ENCODE results near the gene IMPG1. TPM values are rescaled to one million over a fixed set of nuclear protein-coding genes. Genes with fewer than 3 reads are reported as not detected.

The IMPG1 gene
- total RNA-seq, 1 experiment from 2014 or later: not detected

DNA sequence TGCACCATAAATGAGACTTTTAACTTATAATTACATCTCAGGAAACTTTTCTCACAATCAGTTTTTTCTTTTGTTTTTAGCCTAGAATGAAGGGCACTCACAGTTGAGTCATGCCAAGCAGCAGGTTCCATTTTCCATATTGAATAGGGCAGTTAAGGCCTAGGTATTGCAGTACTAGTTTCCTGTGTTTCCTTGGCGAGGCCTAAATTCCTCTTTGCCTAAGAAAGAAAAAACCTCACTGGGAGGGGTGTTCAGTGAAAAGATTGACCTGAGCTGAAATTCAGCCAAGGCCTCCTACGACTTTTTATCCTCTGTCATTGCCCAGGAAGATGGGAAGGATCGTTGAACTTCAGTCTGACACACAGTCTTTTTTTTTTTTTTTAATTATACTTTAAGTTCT is 85.5 kb downstream of the IMPG1 start:
- Histone ChIP-seq H3K36me3 (no peaks in the 10 kb centered on the region), H3K9me3 (no peaks in the 10 kb centered on the region), H3K27me3 (no peaks in the 10 kb centered on the region), H3K4me3 (no peak overlapping the region)
- no peak for DNase-seq

DNA sequence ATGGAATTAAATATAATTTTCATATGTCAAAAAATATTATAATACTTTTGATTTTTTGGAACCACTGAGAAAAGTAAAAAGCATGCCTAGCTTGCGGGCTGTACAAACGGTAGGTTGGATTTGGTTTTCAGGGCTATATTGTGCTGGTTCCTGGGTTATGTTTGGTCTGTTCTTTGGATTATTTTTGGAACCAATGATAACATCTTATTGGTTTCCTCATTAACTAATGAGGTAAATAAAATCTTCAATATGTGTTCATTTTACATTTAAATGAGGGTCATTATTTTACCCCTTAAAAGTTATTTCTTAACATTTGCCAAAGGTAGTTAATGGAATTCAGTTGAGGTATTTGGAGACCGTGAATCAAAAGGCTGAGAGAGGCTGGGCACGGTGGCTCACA is 96.6 kb downstream of the IMPG1 start:
- Histone ChIP-seq H3K36me3 (no peaks in the 10 kb centered on the region), H3K9me3 (no peaks in the 10 kb centered on the region)
- no peak for DNase-seq

DNA sequence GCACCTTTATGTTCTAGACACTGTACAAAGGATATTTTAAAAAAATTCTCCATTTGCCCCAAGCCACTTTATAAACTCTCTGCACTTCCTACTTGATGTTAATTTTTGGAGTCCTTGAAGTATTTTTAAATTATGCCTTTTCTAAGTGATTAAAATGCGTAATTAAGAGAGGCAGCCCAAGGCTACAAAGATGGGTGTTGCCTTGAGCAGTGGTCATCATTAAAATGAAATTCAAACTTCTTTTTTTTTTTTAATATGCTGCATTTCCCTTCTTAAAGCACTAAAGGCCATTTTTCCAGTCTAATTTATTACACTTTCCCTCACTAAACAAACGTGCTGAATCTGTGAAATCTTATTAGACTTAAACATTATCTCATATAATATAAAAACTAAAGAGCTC is 102.4 kb downstream of the IMPG1 start:
- Histone ChIP-seq H3K9me3 (no peaks in the 10 kb centered on the region), H3K4me3 (no peak overlapping the region), H3K27me3 (no peaks in the 10 kb centered on the region), H3K36me3 (no peaks in the 10 kb centered on the region)
- DNase-seq: no peak

More for the DNA sequence above, 96.6 kb downstream of the IMPG1 start:
- H3K4me3 ChIP-seq: no peak overlapping the region
- no peaks in the 10 kb centered on the region for H3K27me3 ChIP-seq

DNA sequence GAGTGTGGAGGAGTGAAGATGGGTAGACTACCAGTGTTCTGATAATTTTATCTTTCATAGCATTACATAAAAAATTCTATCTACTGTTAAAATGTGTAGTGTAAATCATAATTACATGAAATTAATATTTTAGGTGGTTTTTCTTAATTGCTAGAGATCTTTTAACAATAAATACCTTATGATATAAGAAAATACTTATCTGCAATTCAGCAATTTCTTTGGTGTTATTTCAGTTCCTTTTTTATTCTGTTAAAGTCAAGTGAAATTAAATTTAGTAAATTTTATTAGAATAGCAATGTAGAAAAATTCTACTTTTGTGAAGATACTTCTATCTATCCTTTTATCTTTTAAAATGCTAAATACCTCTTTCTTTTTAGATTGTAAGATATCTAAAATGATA is 104.3 kb downstream of the IMPG1 start:
- no peaks in the 10 kb centered on the region for H3K27me3 ChIP-seq
- no peak for DNase-seq
- no peak overlapping the region for H3K4me3 ChIP-seq
- H3K36me3 ChIP-seq: no peaks in the 10 kb centered on the region
- no peaks in the 10 kb centered on the region for H3K9me3 ChIP-seq

DNA sequence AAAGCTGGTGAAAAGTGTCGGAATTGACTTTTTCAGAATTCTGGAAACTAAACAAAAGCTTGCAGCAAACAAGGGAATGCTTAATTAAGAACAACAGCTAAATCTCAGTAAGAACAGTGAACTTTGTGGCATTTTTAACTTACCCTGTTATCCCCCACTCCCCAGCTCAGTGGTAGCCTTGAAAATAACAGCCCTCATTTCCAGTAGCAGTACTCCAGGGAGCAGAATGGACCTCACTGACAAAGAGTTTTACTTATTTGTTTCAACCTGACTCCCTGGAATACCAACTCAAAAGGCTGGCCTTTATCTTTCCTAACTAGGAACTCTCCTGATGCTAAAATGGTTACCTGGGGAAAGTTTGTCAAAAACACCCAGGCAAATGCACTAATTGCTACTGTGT is 108.9 kb downstream of the IMPG1 start:
- no peaks in the 10 kb centered on the region for H3K27me3 ChIP-seq
- no peak for DNase-seq
- no peaks in the 10 kb centered on the region for H3K9me3 ChIP-seq
- no peak overlapping the region for H3K4me3 ChIP-seq
- no peaks in the 10 kb centered on the region for H3K36me3 ChIP-seq

DNA sequence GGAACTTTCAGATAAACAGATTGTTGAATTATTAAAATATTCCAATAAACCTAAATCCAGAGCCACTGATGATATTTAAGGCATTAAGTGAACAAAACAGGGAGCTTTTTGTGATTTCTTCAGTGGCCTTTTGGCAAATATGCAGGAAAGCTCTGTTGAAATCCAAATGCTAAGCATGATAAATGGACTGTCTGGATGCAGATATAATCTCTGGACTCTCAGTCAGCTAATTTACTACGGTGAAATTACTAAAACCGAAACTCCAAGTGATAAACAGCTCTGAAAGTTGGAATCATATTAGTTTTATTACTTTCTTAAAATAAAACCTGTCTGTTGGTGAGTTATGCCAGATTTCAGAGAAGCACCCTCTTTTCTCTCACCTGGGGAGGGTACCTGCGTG is 120.3 kb downstream of the IMPG1 start:
- Histone ChIP-seq H3K36me3 (no peaks in the 10 kb centered on the region), H3K4me3 (no peak overlapping the region), H3K9me3 (no peaks in the 10 kb centered on the region), H3K27me3 (no peaks in the 10 kb centered on the region)
- no peak for DNase-seq

DNA sequence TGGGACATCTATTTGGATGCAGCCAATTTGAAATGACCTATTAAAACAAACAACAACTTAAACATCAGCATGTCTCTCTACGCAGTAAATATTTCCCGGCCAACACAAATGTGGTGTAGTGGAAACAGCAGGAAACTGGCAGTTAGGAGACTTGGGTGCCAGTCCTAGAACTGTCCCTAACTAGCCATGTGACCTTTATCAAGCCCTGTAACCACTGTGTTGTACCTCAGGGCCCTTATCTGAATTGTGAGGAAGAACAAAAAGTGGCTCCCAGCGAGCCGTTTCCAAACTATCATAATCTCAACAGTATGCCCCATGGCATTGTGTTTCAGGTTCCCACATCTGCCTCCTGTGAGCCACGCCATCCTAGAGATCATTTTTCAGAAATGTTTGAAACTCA is 124.5 kb downstream of the IMPG1 start:
- Histone ChIP-seq H3K9me3 (no peaks in the 10 kb centered on the region), H3K36me3 (no peaks in the 10 kb centered on the region), H3K4me3 (no peak overlapping the region), H3K27me3 (no peaks in the 10 kb centered on the region)
- no peak for DNase-seq

DNA sequence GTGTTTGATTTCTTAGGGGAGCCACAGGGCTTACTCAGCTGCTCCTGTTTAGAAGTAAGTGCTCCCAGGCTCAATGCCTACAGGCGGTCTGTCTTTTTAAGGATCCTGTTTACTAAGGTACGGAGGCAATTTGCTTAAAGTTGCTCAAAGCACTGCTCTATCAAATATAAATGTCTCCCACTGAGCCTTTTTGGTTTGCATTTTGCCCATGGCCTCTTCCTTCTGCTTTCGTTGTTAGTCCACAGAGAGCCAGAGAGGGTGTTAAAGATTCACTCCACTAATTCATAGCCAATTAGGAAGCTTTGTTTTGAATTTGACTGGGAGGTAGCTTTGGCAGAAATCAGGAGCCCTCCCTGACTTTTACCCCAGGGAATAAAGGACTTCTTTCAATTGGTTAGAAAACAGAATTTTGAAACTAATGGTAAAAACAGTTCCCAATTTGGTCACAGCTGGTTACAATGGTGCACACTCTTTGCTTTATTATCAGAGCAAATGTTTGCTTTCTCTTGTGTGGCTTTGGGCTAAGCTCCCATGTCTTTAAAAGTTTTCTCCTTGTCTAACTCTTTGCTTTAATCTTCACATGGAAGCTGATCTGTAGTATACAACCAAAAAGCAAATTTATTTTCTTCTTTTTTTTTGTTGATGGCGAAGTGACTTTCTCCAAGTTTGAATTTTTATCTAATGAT is 126.2 kb downstream of the IMPG1 start:
- no peak for DNase-seq
- H3K36me3 ChIP-seq: no peaks in the 10 kb centered on the region
- H3K27me3 ChIP-seq: no peaks in the 10 kb centered on the region
- H3K9me3 ChIP-seq: no peaks in the 10 kb centered on the region
- no peak overlapping the region for H3K4me3 ChIP-seq

DNA sequence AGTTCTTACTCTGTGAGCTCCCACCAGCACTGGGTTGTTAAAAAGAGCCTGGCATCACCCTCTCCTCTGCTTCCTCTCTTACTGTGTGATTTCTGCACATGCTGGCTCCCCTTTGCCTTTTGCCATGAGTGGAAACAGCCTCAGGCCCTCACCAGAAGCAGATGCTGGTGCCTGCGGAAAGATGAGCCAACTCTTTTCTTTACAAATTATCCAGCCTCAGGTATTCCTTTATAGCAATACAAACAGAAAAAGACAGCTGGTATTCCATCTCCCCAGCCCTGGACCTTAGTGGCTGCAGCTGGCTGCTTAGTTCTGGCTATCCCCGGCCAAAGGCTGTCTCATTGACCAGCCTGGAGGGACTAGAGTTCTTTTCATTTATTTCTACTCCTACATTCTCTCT is 129.1 kb downstream of the IMPG1 start:
- Histone ChIP-seq H3K27me3 (no peaks in the 10 kb centered on the region), H3K4me3 (no peak overlapping the region), H3K36me3 (no peaks in the 10 kb centered on the region), H3K9me3 (no peaks in the 10 kb centered on the region)
- DNase-seq: no peak

DNA sequence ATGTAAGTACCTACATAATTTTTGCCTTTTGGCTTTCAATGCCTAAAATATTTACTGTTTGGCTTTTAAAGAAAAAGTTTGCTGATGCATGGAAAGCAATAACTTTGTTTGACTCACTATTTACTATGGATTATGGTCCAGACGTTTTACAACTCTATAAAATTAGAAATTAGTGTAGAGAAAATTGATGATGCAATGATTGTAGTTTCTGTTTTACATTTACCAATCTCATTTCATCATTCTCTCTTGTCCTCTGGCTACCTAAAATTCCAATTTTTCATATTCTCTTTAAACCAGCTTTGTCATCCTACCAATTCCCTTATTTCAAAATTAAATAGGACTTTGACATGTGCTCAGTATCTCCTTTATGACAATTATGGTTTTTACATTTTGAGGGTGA is 131.0 kb downstream of the IMPG1 start:
- no peaks in the 10 kb centered on the region for H3K9me3 ChIP-seq
- H3K27me3 ChIP-seq: no peaks in the 10 kb centered on the region
- no peak for DNase-seq
- H3K4me3 ChIP-seq: no peak overlapping the region
- no peaks in the 10 kb centered on the region for H3K36me3 ChIP-seq

DNA sequence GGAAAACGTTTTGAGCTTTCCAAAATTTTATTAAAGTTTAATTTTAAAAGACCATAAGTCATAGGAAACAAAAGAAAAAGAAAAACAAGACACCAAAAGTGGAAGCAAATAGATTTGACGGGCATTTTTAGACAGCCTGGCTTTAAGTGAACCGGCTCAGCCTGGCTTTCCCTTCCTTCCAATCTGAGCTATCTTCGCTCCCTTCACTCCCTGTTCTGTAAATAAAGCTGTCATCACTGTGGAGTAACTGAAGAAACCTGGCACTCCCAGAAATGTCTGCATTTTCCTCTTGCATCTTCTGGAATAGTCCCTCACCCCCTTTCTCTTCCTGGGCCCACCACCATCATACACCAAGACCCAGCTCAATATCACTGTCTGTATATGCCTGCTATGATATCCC is 131.9 kb downstream of the IMPG1 start:
- DNase-seq: no peak
- Histone ChIP-seq H3K9me3 (no peaks in the 10 kb centered on the region), H3K36me3 (no peaks in the 10 kb centered on the region), H3K27me3 (no peaks in the 10 kb centered on the region), H3K4me3 (no peak overlapping the region)

DNA sequence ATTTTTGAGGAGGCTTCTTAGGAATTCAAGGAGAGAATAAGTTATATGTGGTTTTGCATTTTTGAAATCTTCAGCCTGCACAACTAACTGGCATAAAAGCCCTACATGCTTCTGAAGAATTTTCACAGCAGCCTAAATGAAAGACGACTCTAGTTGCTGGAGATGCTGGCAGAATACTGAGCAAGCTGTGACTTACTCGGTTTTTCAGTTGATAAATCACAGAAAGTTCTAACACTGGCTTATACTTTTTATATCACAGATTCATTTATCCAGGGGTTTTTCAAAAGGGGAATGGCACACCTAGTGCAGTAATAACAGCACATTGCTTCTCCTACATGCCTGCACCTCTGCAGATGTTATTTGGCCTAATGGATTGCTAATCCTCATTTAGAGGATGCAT is 134.6 kb downstream of the IMPG1 start:
- no peaks in the 10 kb centered on the region for H3K9me3 ChIP-seq
- H3K36me3 ChIP-seq: no peaks in the 10 kb centered on the region
- no peaks in the 10 kb centered on the region for H3K27me3 ChIP-seq
- H3K4me3 ChIP-seq: no peak overlapping the region
- DNase-seq: no peak

DNA sequence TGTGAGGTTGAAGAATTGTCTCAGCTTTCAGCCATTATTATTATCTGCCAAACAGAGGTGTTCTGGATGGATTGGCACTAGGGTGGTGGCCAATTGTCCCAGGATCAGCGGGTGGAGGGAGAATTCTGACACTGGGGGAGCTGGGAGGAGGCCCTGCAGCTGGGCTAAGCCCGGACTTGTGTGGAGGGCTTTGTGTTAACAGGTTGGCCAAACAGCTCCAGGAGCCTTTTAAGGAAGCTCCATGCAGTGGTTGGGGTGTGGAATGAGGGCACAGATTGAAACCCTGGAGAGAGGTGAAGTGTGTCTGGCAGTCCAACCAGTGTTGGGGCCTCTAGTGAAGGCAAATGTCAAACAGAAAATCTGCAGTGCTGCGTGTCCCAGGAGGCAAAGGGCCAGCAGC is 135.8 kb downstream of the IMPG1 start:
- Histone ChIP-seq H3K27me3 (no peaks in the 10 kb centered on the region), H3K9me3 (no peaks in the 10 kb centered on the region), H3K4me3 (no peak overlapping the region), H3K36me3 (no peaks in the 10 kb centered on the region)
- DNase-seq: no peak

DNA sequence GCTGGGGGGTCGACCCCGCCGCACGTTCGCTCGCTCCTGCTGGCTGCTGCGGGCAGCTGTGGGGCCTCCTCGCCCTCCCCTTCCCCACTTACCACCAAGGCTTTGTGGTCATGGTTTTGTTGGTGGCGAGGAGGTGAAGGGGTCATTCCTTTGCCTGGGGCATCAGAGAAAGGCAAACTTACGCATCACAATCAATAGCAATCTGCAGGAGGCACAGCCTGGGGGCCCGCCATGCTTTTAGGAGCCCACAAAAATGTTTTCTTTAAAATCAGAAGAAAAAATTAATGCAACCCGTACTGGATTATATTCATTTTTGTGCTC is 137.0 kb downstream of the IMPG1 start:
- no peak for DNase-seq
- no peaks in the 10 kb centered on the region for H3K9me3 ChIP-seq
- no peaks in the 10 kb centered on the region for H3K36me3 ChIP-seq
- H3K4me3 ChIP-seq: peak overlapping the region; percentile 42
- no peaks in the 10 kb centered on the region for H3K27me3 ChIP-seq

DNA sequence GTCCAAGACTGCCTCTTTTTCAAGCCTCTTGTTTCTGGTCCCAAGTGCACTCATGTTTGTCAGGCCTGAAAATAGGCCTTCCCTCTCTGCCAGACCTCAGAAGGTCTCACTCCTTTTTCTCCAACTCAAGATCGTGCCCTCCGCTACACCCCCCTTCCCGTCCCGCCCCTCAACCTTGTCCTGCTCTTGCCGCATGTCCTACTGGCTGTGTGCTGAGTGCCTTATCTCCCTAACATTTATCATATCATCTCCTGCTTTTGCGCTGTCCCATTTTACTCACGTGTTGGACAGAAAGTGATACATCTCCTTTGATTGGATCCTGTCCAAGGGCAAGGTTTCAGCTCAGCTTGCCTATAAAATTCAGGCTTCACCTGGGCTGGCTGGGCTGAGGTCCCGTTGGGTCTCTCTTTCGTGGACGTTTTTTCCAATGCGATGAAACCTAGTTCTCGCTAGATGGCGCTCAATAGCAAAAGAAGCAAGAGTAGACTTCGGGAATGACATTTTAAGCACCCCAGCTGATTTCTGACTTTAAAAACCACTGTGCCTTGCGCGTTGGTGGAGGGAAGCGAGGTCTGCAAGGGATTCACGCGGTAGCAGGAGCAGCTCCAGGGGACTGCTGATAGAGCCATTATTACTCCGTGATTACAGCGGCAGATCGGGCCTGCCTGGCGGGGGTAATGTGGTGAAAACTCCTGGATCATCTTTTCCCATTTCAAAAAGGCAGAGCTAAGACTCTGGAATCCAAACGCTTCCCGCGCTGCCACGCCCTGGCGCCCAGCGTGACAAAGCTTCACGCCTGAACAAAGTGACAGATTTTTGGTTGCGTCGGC is 137.6 kb downstream of the IMPG1 start:
- Histone ChIP-seq H3K4me3 (peak overlapping the region; percentile 42), H3K9me3 (no peaks in the 10 kb centered on the region), H3K27me3 (no peaks in the 10 kb centered on the region), H3K36me3 (no peaks in the 10 kb centered on the region)
- DNase-seq: peak; percentile 46

DNA sequence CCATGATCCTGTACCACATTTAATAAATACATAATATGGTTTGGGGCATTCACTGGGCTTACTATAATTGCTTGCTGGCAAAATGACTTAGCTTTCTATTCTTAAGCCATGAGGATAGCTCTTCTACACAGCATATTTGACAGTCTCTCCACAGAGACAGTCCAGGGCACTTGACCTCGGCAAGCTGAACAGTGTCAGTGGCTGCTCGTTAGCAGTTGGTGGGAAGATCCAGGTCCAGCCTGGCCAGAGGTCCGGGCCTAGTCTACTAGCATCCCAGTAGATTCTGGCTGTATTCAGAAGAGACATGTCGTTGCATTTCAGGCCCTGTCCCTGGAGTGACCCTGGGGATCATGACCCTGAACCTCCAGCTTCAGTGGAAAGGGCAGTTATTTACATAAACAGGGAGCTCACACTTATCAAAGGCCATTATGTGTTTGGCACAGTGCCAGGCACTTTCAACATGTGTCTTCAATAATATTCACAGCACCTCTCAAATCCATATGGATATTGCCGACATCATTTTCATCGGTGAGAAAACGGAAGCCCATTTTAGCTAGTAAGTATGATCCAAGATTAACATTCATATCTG is 139.0 kb downstream of the IMPG1 start:
- no peaks in the 10 kb centered on the region for H3K9me3 ChIP-seq
- no peak overlapping the region for H3K4me3 ChIP-seq
- H3K36me3 ChIP-seq: no peaks in the 10 kb centered on the region
- no peaks in the 10 kb centered on the region for H3K27me3 ChIP-seq
- no peak for DNase-seq

DNA sequence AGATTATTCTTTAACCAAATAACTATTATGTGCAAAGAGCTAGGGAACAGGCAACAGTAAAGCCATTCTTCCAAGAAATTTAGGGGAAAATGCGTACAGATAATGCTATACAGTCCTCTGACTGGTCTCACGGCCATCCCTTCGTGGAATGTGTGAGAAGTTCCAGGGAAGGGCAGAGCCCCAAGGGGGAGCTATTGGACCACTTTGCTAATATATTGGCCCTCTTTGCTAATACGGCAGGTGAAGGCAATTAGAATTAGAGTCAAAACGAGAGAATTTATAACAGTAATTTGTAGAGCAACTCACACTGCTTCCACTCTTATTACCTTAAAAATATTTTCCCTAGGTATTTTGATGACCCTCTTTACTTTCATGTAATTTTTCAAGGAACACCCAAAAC is 140.4 kb downstream of the IMPG1 start:
- no peak for DNase-seq
- Histone ChIP-seq H3K4me3 (no peak overlapping the region), H3K27me3 (no peaks in the 10 kb centered on the region), H3K9me3 (no peaks in the 10 kb centered on the region), H3K36me3 (no peaks in the 10 kb centered on the region)
